H1 (cell line): Measurements from ENCODE around the gene GJB3. TPM values are rescaled to one million over a fixed set of nuclear protein-coding genes. Genes with fewer than 3 reads are reported as not detected.

Experiments
- ASH2L ChIP-seq: fragments of 200-600, 300-600 bp; sonication (generic); IDR thresholded peaks from one replicate; pipeline ENCODE4 v1.7.1; 2017; ENCODE audit warnings: low read length
- CREB1 ChIP-seq: IDR thresholded peaks from 2 replicates; pipeline ENCODE4 v1.6.1; 2012; ENCODE audit warnings: inconsistent platforms
- EZH2 ChIP-seq: fragments of 200-600 bp; sonication (generic); IDR thresholded peaks from 2 replicates; pipeline ENCODE4 v1.7.1; 2012; ENCODE audit warnings: low read depth, mild to moderate bottlenecking, moderate library complexity, low read length, inconsistent platforms; ENCODE audit not compliant: severe bottlenecking
- SAP30 ChIP-seq: fragments of 300-600 bp; sonication (generic); IDR thresholded peaks from 2 replicates; pipeline ENCODE4 v1.7.1; 2012; ENCODE audit warnings: low read length, moderate library complexity, mild to moderate bottlenecking, inconsistent platforms; ENCODE audit not compliant: insufficient read depth, insufficient replicate concordance
- TAF7 ChIP-seq: optimal IDR thresholded peaks from 2 replicates; pipeline ENCODE3; 2011; ENCODE audit warnings: low read depth, mild to moderate bottlenecking, inconsistent platforms, low read length, moderate library complexity, borderline replicate concordance
- ZNF274 ChIP-seq: IDR thresholded peaks from 2 replicates; pipeline ENCODE4 v1.7.0; 2012; ENCODE audit warnings: low read length, borderline replicate concordance; ENCODE audit errors: extremely low read depth
- polyA plus RNA-seq, 7 experiments: library from polyadenylated mRNA; depleted of rRNA in 3 of 7; stranded (reverse) in 5 of 7; unstranded in 2 of 7; fragments of >200 nt in 5 of 7; fragments of 200-250 nt in 2 of 7; gene quantifications; 1 replicate in 5 of 7; 2 replicates in 1 of 7; 4 replicates in 1 of 7; pipeline versions ENCODE4 v1.2.1 to v1.2.3, GENCODE V29; 2011 to 2013; ENCODE audit warnings: missing spikeins in 2 of 7, mixed read lengths in 2 of 7
- total RNA-seq: library from RNA; stranded (reverse); fragmentation: NEBNext Ultra II Directional; extraction: Animal tissue kit (Norgen Biotek cat#: 25700); gene quantifications from 2 replicates; pipeline ENCODE4 v1.2.1, GENCODE V29; 2021
- TF ChIP-seq, protein P1 (sequence below): IDR thresholded peaks from 2 replicates; pipeline ENCODE4 v1.6.1; 2012; ENCODE audit warnings: inconsistent platforms

The GJB3 gene
- total and polyA plus RNA-seq, 2 of the 8 experiments (the other 6 are each of a cell fraction or from before 2014, with no cell fraction given), result 0.93 to 1.6 TPM

GRCh38 chr1:34794790-34795180 lies 13.8 kb downstream of the GJB3 start (continued):
- TF ChIP-seq ASH2L, result no peak
- TF ChIP-seq ZNF274, result no peak
- no peak for TF ChIP-seq CREB1
- TF ChIP-seq EZH2, result no peak
- no peak for TF ChIP-seq TAF7
- no peak for TF ChIP-seq SAP30
- TF ChIP-seq, protein P1, sequence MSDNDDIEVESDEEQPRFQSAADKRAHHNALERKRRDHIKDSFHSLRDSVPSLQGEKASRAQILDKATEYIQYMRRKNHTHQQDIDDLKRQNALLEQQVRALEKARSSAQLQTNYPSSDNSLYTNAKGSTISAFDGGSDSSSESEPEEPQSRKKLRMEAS, result no peak
